Left colon (tissue), 2 donors: ENCODE measurements around the gene SPOCK1. TPM values are rescaled to one million over a fixed set of nuclear protein-coding genes. Genes with fewer than 3 reads are reported as not detected.
"Not testable (repeated sequence)": the region's sequence is repeated elsewhere in the genome, so short reads cannot be mapped to it uniquely, and the experiment has no call there.

Experiments
- ATAC-seq: fragments of 200-7000 bp; cut with Tn5 transposase; one replicate; pipeline ENCODE4 v1.9.1; 2020; ENCODE audit warnings: mild to moderate bottlenecking, moderate library complexity
- DNase-seq, 2 donors: peaks; one replicate each; pipeline ENCODE4 v3.0.0-alpha.2; 2020
- intact Hi-C, 2 donors: fragments of 100-400 bp; cut with DNase I in 1 of 2; cut with micrococcal nuclease in 1 of 2; formaldehyde crosslinking; loops; one replicate each; pipeline versions ENCODE4 v1.11.2 to v1.14.0; 2022; cut with DNase I, micrococcal nuclease
- long read RNA-seq: library from polyadenylated mRNA; unstranded; transcript quantifications from one replicate; pipeline ENCODE4 v2.0.0, GENCODE V29; 2021
- total RNA-seq, 2 donors: library from RNA; stranded (reverse); fragmentation: NEBNext Ultra II Directional; extraction: Animal tissue kit (Norgen Biotek cat#: 25700); gene quantifications; one replicate each; pipeline ENCODE4 v1.2.1, GENCODE V29; 2021
- donor health status: DM: no; HTN: no; CAD: no.
- donor health status: DM: yes; HTN: yes; CAD: no.

SPOCK1 gene
- total RNA-seq: 10 to 100 TPM in 1 of 2 donors, 1 to 10 TPM in 1; 2.3 to 11.1 TPM
- long read RNA-seq: 0 reads

GRCh38 chr5:137498736-137499505 lies at the start of gene SPOCK1:
Gene SPOCK1, minus strand, starts transcription at chr5:137499326.
- peak; percentile 97 for ATAC-seq
- peak in 1 of 2 donors; percentile 74 for DNase-seq
- intact Hi-C loops: loop anchor here in 1 of 2 donors (10.0 kb wide), 1 partner anchor 174 kb away; no protein-coding TSS in a partner anchor

DNA sequence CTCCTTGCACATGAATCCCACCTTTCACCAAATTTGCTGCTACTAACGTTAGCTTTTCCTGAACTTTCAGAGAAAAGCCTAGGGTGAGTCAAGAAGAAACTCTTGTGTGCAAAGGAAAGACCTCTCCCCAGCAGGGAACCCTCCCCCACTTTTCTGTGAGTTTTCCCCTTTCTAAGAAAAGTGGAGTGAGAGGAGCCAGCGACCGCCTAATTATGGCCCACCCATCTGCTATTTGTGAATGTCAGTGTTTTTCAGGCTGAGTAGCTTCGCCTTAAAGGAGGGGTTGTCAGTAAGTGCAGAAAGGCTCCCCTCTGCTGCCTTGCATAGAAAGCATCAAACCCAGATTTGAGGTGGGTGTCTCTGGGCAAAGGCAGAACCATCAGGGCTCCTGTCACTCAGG lies 46.8 kb upstream of the SPOCK1 start:
- ATAC-seq: no peak
- intact Hi-C loops: no loop called here

DNA sequence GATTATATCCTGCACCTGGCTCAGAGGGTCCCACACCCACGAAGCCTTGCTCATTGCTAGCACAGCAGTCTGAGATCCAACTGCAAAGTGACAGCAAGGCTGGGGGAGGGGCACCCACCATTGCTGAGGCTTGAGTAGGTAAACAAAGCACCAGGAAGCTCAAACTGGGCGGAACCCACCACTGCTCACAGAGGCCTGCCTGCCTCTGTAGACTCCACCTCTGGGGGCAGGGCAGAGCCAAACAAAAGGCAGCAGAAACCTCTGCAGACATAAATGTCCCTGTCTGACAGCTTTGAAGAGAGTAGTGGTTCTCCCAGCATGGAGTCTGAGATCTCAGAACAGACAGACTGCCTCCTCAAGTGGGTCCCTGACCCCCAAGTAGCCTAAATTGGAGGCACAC lies 36.3 kb upstream of the SPOCK1 start:
- ATAC-seq, intact Hi-C loops, DNase-seq: not testable (repeated sequence)

More for the DNA sequence above, 46.8 kb upstream of the SPOCK1 start:
- no peak for DNase-seq

DNA sequence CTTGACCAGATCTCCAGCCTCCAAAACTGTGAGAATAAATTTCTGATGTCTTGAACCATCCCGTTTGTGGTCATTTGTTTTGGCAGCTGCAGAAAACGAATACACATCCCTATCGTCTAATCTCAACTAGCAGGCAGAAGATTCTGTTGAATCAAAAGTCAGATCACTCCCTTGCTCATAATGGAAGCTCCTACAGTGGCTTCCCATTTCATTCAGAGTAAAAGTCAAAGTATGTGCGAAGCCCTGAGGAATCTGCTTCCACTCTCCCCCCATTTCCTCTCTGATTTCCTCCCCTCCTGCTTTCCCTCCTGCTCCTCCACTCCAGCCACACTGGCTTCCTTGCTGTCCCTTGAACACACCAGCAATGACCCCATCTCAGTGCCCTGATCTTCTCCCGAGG lies 34.8 kb upstream of the SPOCK1 start:
- intact Hi-C loops: no loop called here
- DNase-seq (no peak), ATAC-seq (no peak)

GRCh38 chr5:137531266-137531665 lies 32.1 kb upstream of the SPOCK1 start:
- intact Hi-C loops: no loop called here
- DNase-seq: no peak
- ATAC-seq: no peak

GRCh38 chr5:137521246-137521645 lies 22.1 kb upstream of the SPOCK1 start:
- intact Hi-C loops: no loop called here
- ATAC-seq: no peak
- DNase-seq: no peak

DNA sequence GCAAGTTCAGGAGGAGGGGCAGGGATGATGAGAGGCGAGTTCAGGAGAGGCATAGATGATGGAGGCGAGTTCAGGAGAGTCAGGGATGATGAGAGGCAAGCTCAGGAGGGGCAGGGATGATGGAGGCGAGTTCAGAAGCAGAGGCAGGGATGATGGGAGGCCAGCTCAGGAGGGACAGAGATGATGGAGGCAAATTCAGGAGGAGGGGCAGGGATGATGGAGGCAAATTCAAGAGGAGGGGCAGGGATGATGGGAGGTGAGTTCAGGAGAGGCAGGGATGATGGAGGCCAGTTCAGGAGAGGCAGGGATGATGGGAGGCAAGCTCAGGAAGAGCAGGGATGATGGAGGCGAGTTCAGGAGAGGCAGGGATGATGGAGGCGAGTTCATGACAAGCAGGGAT lies 17.8 kb upstream of the SPOCK1 start:
- ATAC-seq (no peak), DNase-seq (no peak)
- intact Hi-C loops: no loop called here

DNA sequence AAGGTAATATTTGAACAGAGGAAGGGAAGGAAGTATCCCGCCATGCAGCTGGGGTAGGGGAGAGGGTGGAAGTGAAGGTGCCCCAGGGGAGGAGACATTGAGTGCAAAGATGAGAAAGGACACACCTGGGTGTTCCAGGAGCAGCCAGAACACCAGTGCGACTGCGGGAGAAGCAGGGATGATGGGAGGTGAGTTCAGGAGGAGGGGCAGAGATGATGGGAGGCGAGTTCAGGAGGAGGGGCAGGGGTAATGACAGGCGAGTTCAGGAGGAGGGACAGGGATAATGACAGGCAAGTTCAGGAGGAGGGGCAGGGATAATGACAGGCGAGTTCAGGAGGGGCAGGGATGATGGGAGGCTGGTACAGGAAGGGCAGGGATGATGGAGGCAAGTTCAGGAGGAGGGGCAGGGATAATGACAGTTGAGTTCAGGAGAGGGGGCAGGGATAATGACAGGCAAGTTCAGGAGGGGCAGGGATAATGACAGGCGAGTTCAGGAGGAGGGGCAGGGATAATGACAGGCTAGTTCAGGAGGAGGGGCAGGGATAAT lies 17.2 kb upstream of the SPOCK1 start:
- intact Hi-C loops: no loop called here
- no peak for DNase-seq
- ATAC-seq: no peak

- intact Hi-C loops: no loop called here
- DNase-seq (no peak), ATAC-seq (no peak)
Measured at GRCh38 chr5:137515238-137515637, 16.1 kb upstream of the SPOCK1 start.

- intact Hi-C loops: no loop called here
- DNase-seq (no peak), ATAC-seq (no peak)
Measured at GRCh38 chr5:137510671-137511070, 11.5 kb upstream of the SPOCK1 start.

- intact Hi-C loops: no loop called here
- DNase-seq (no peak), ATAC-seq (no peak)
Measured at GRCh38 chr5:137507150-137507549, 8.0 kb upstream of the SPOCK1 start.

DNA sequence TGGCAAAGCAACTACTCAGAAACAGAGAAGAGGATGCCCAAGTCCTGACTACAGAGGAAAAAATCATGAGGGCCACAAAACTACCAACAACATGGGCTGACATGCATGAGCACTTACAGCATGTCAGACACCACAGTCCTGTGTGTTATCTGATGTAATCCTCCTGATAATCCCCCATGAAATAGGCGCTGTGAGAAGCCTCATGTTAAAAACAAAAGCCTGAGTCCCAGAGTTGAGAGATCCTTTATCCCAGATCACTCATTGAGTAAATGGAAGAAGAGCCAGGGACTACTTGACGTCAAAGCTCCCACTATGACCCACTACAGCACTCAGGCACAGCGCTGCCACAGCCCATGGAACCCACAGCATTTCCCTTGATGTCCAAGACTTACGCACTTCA lies 7.2 kb upstream of the SPOCK1 start:
- ATAC-seq (no peak), DNase-seq (no peak)
- intact Hi-C loops: no loop called here

- intact Hi-C loops: no loop called here
- ATAC-seq: no peak
- DNase-seq: no peak
Measured at GRCh38 chr5:137504916-137505315, 5.8 kb upstream of the SPOCK1 start.

DNA sequence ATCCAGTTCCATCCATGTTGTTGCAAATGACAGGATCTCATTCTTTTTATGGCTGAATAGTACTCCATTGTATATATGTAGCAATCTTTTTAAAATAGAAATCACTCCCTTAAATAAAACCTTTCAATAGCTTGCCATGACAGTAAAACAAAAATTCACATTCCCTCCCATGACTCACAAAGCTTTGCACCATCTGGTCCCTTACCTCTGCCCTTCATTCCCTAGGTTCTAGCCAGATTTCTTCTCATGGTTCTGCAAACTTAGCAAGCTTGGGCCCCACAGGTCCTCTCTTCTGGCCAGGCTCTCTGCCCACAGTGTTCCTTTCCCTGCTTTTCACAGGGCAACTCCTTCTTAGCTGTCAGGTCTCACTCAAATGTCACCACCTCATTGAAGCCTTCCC lies 4.3 kb upstream of the SPOCK1 start:
- ATAC-seq: no peak
- no peak for DNase-seq
- intact Hi-C loops: no loop called here

- intact Hi-C loops: no loop called here
- no peak for ATAC-seq
- no peak for DNase-seq
Measured at GRCh38 chr5:137502632-137503031, 3.5 kb upstream of the SPOCK1 start.

- no peak for ATAC-seq
- intact Hi-C loops: no loop called here
- no peak for DNase-seq
Measured at GRCh38 chr5:137501846-137502406, 2.8 kb upstream of the SPOCK1 start.

- no peak for ATAC-seq
- DNase-seq: no peak
- intact Hi-C loops: no loop called here
Measured at GRCh38 chr5:137501226-137501625, 2.1 kb upstream of the SPOCK1 start.

- intact Hi-C loops: no loop called here
- ATAC-seq: no peak
Measured at GRCh38 chr5:137500615-137501225, 1.6 kb upstream of the SPOCK1 start.

DNA sequence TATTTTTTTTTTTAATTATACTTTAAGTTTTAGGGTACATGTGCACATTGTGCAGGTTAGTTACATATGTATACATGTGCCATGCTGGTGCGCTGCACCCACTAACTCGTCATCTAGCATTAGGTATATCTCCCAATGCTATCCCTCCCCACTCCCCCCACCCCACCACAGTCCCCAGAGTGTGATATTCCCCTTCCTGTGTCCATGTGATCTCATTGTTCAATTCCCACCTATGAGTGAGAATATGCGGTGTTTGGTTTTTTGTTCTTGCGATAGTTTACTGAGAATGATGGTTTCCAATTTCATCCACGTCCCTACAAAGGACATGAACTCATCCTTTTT lies 351 bp upstream of the SPOCK1 start:
- ATAC-seq: not testable (repeated sequence)
- intact Hi-C loops: loop anchor here in 1 of 2 donors (10.0 kb wide), 1 partner anchor 175 kb away; no protein-coding TSS in a partner anchor

More at GRCh38 chr5:137500615-137501225, 1.6 kb upstream of the SPOCK1 start:
- no peak for DNase-seq

DNA sequence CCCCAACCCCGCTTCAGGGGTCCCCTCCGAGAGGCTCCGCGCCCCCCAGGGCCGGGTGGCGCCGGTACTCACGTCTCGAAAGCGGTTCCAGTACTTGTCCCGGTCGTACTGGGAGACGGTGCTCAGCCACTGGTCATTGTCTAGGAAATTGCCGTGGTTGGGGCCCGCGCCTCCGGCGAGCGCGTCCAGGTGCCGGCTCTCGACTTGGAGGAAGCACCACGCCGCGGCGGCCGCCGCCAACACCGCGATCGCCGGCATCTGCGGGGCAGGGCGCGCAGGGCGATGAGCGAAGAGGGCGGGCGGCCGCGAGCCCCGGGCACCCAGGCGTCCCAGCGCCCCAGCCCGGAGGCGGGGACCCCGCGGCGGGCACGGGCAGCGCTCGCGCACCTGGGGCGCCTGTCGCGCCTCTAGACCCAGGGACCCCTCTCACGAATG lies 808 bp downstream of the SPOCK1 start:
- ATAC-seq: no peak
- intact Hi-C loops: loop anchor here in 1 of 2 donors (10.0 kb wide), 1 partner anchor 174 kb away; no protein-coding TSS in a partner anchor
- no peak for DNase-seq

More for the DNA sequence above, 351 bp upstream of the SPOCK1 start:
- not testable (repeated sequence) for DNase-seq
